MM.1S (cell line): Measurements from ENCODE around the gene B4GALNT3.

Experiments
- DNase-seq: peaks from one replicate; pipeline ENCODE4 v3.0.0-alpha.2; 2015
- H2AFZ ChIP-seq: fragments of 300-600 bp; sonication (generic); 2 replicates; pipeline ENCODE4 v1.6.0; 2016; ENCODE audit warnings: antibody characterized with exemption, low read length
- H3F3A ChIP-seq: fragments of 300-600 bp; sonication (generic); 2 replicates; pipeline ENCODE4 v1.6.1; 2016; ENCODE audit warnings: mild to moderate bottlenecking, antibody characterized with exemption, low read length, moderate library complexity, mixed read lengths; ENCODE audit not compliant: insufficient read depth
- H3K27ac ChIP-seq: fragments of 300-600 bp; sonication (generic); 2 replicates; pipeline ENCODE4 v1.5.1; 2016; ENCODE audit warnings: mild to moderate bottlenecking, low read length
- H3K27me3 ChIP-seq: fragments of 300-600 bp; sonication (generic); replicated peaks from 2 replicates; pipeline ENCODE4 v1.6.0; 2016; ENCODE audit warnings: low read length; ENCODE audit not compliant: insufficient read depth
- H3K36me3 ChIP-seq: fragments of 300-600 bp; sonication (generic); replicated peaks from 2 replicates; pipeline ENCODE4 v1.6.1; 2016; ENCODE audit warnings: mild to moderate bottlenecking, low read length, mixed read lengths; ENCODE audit not compliant: insufficient read depth
- H3K4me1 ChIP-seq: fragments of 300-600 bp; sonication (generic); 2 replicates; pipeline ENCODE4 v1.6.1; 2016; ENCODE audit warnings: low read length, mixed read lengths
- H3K4me2 ChIP-seq: fragments of 300-600 bp; sonication (generic); 2 replicates; pipeline ENCODE4 v1.6.0; 2016; ENCODE audit warnings: low read depth, low read length
- H3K4me3 ChIP-seq: fragments of 300-600 bp; sonication (generic); 2 replicates; pipeline ENCODE4 v1.5.1; 2016; ENCODE audit warnings: low read length, mixed read lengths
- H3K79me2 ChIP-seq: fragments of 300-600 bp; sonication (generic); 2 replicates; pipeline ENCODE4 v1.6.1; 2016; ENCODE audit warnings: mixed run types, low read length, mixed read lengths
- H3K9ac ChIP-seq: fragments of 300-600 bp; sonication (generic); 2 replicates; pipeline ENCODE4 v1.6.1; 2016; ENCODE audit warnings: low read length, mixed read lengths
- H3K9me2 ChIP-seq: fragments of 300-600 bp; sonication (generic); replicated peaks from 2 replicates; pipeline ENCODE4 v1.6.1; 2016; ENCODE audit warnings: mild to moderate bottlenecking, low read length, mixed read lengths; ENCODE audit not compliant: insufficient read depth
- H3K9me3 ChIP-seq: fragments of 300-600 bp; sonication (generic); replicated peaks from 2 replicates; pipeline ENCODE4 v1.6.1; 2016; ENCODE audit warnings: mild to moderate bottlenecking, low read length, mixed read lengths; ENCODE audit not compliant: insufficient read depth
- H4K20me1 ChIP-seq: fragments of 300-600 bp; sonication (generic); 2 replicates; pipeline ENCODE4 v1.6.1; 2016; ENCODE audit warnings: mild to moderate bottlenecking, low read length, moderate library complexity, mixed read lengths; ENCODE audit not compliant: insufficient read depth
- EZH2 ChIP-seq: fragments of 300-600 bp; sonication (generic); optimal IDR thresholded peaks from 2 replicates; pipeline ENCODE3; 2017; ENCODE audit warnings: low read depth, mild to moderate bottlenecking, antibody characterized with exemption, low read length, mixed read lengths
- EZH2phosphoT487 ChIP-seq: fragments of 300-600 bp; sonication (generic); IDR thresholded peaks from 2 replicates; pipeline ENCODE4 v1.6.1; 2018; ENCODE audit warnings: antibody characterized with exemption, low read length
- TF ChIP-seq, protein P1 (sequence below): fragments of 300-600 bp; sonication (generic); IDR thresholded peaks from 2 replicates; pipeline ENCODE4 v1.5.1; 2016; ENCODE audit warnings: antibody characterized with exemption, low read length, mixed read lengths

B4GALNT3 gene

DNA sequence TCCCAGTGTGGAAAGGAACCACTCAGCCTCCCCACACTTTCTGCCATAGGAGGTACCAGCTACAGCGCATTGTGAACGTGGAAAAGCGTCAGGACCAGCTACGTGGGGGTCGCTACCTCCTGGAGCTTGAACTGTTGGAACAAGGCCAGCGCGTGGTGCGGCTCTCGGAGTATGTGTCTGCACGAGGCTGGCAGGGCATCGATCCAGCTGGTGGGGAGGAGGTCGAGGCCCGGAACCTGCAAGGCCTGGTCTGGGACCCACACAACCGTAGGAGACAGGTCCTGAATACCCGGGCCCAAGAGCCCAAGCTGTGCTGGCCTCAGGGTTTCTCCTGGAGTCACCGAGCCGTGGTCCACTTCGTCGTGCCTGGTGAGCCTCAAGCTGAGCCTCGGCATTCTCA lies 96.8 kb downstream of the B4GALNT3 start:
- no peak for DNase-seq
- TF ChIP-seq EZH2phosphoT487 = no peak
- TF ChIP-seq, protein P1, sequence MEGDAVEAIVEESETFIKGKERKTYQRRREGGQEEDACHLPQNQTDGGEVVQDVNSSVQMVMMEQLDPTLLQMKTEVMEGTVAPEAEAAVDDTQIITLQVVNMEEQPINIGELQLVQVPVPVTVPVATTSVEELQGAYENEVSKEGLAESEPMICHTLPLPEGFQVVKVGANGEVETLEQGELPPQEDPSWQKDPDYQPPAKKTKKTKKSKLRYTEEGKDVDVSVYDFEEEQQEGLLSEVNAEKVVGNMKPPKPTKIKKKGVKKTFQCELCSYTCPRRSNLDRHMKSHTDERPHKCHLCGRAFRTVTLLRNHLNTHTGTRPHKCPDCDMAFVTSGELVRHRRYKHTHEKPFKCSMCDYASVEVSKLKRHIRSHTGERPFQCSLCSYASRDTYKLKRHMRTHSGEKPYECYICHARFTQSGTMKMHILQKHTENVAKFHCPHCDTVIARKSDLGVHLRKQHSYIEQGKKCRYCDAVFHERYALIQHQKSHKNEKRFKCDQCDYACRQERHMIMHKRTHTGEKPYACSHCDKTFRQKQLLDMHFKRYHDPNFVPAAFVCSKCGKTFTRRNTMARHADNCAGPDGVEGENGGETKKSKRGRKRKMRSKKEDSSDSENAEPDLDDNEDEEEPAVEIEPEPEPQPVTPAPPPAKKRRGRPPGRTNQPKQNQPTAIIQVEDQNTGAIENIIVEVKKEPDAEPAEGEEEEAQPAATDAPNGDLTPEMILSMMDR = no peak
- no peak for TF ChIP-seq EZH2
- Histone ChIP-seq H3K4me3 (no peak overlapping the region), H3K79me2 (no peaks in the 10 kb centered on the region), H4K20me1 (no peaks in the 10 kb centered on the region), H3K9me2 (no peaks in the 10 kb centered on the region), H3K9me3 (no peaks in the 10 kb centered on the region), H3F3A (no peaks in the 10 kb centered on the region), H3K4me1 (no peaks in the 10 kb centered on the region), H3K27me3 (peaks cover 20% of the 10 kb centered on the region; the same call in 1 of the 2 replicates), H3K27ac (no peak overlapping the region), H3K36me3 (no peaks in the 10 kb centered on the region), H3K4me2 (no peak overlapping the region), H3K9ac (no peak overlapping the region), H2AFZ (no peak overlapping the region)

DNA sequence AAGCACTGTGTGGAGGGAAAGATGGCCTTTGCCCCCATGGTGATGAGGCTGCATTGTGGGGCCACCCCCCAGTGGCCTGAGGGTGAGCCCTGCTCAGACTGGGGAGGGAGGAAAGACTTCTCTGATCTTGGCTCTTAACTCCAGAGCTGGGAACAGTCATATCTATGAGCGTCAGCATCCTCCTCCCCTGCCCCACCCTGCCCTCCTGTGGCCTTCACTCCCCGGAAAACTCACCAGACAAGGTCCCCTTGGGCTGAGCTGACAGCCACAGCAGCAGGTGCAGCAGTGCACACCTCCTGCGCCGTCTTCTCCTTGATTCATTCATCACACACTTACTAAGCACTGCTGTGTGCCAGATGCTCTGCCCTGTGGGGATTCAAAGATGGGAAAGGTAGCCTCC lies 98.8 kb downstream of the B4GALNT3 start:
- Histone ChIP-seq H3K9me3 (no peaks in the 10 kb centered on the region), H3K4me3 (no peak overlapping the region), H3K9me2 (no peaks in the 10 kb centered on the region), H3K27me3 (peaks cover 5% of the 10 kb centered on the region; the same call in 1 of the 2 replicates), H3K4me1 (no peaks in the 10 kb centered on the region), H2AFZ (no peak overlapping the region), H3K4me2 (no peak overlapping the region), H3K36me3 (no peaks in the 10 kb centered on the region), H3K9ac (no peak overlapping the region), H3K27ac (no peak overlapping the region), H3F3A (no peaks in the 10 kb centered on the region), H3K79me2 (no peaks in the 10 kb centered on the region), H4K20me1 (no peaks in the 10 kb centered on the region)
- TF ChIP-seq EZH2 (no peak), EZH2phosphoT487 (no peak)
- TF ChIP-seq, protein P1 = no peak
- DNase-seq = no peak

DNA sequence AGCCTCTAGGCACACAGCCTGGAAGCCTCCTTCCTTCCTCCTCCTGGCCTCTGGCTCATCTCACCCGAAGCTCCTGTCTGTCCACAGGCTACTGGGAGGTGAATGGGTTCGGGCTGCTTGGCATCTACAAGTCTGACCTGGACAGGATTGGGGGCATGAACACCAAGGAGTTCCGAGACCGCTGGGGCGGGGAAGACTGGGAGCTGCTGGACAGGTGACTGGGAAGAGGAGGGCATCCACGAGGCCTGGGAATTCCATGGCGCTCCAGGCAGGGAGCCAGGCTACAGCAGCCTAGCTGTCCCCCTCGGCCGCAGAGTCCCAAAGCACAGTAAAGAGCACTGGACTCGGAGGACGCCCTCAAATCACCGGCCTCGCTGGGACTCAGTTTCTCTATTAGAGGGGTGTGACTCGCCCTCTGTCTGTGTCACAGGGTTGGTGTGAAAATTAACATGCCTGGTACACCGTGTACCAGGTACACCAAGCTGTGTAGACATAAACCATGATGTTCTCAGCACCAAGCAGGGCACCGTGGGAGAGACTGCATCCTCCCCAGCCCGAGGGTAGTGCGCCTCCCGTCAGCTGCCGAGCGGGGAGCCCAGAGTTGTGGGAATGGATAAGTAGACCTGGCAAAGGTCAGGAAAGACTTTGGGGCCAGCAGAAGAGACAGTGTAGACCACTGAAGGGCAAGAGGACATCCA lies 99.6 kb downstream of the B4GALNT3 start:
- no peaks in the 10 kb centered on the region for H3K4me1 ChIP-seq
- H4K20me1 ChIP-seq = no peaks in the 10 kb centered on the region
- no peak overlapping the region for H3K9ac ChIP-seq
- H3K4me3 ChIP-seq = no peak overlapping the region
- no peak overlapping the region for H2AFZ ChIP-seq
- no peaks in the 10 kb centered on the region for H3F3A ChIP-seq
- no peak for DNase-seq
- no peak overlapping the region for H3K27ac ChIP-seq
- peaks cover 5% of the 10 kb centered on the region; the same call in 1 of the 2 replicates for H3K27me3 ChIP-seq
- H3K9me3 ChIP-seq = no peaks in the 10 kb centered on the region
- no peaks in the 10 kb centered on the region for H3K9me2 ChIP-seq
- no peak overlapping the region for H3K4me2 ChIP-seq
- H3K36me3 ChIP-seq = no peaks in the 10 kb centered on the region
- H3K79me2 ChIP-seq = no peaks in the 10 kb centered on the region
- TF ChIP-seq EZH2phosphoT487 = no peak
- TF ChIP-seq EZH2 = no peak
- TF ChIP-seq, protein P1 = no peak
